ENCODE results near the gene CLRN3. TPM values are rescaled to one million over a fixed set of nuclear protein-coding genes. Genes with fewer than 3 reads are reported as not detected.

CLRN3 gene
- total and polyA plus RNA-seq, 2 of the 8 experiments (the other 6 are each of a cell fraction or from before 2014, with no cell fraction given), result not detected

GRCh38 chr10:127923646-127924045 is 30.9 kb upstream of the CLRN3 start:
- H2BK5ac ChIP-seq (ENCODE audit: low read depth, low read length), result no peak overlapping the region
- ChIA-PET CTCF (ENCODE audit: partially characterized antibody) (interaction anchor here (0.7 to 3.0 kb wide), 6 partner anchors 11 to 157 kb away, joined by 3 to 8 read pairs (median 3); no protein-coding TSS in a partner anchor), POLR2A (ENCODE audit: partially characterized antibody) (no interaction called here)
- no peak overlapping the region for H3K4me3 ChIP-seq (ENCODE audit: extremely low read depth in 1 of 4, insufficient read depth in 2 of 4, low read depth in 3 of 4, low read length in 4 of 4)
- no peaks in the 10 kb centered on the region for H3K36me3 ChIP-seq (ENCODE audit: control insufficient read depth in 2 of 4, insufficient read depth in 4 of 4, low read length in 3 of 4)
- H3K9ac ChIP-seq (replicated peaks in 1 of 4; ENCODE audit: extremely low read depth in 1 of 4, low read depth in 3 of 4, low read length in 3 of 4), result no peak overlapping the region
- H3K79me2 ChIP-seq (ENCODE audit: control insufficient read depth in 1 of 2, insufficient read depth in 2 of 2, low read length in 2 of 2), result no peaks in the 10 kb centered on the region
- H4K8ac ChIP-seq (ENCODE audit: extremely low read depth, insufficient read depth, low read length), result no peak overlapping the region
- no peak overlapping the region for H3K4me2 ChIP-seq (ENCODE audit: insufficient read depth in 1 of 2, low read depth in 2 of 2, low read length in 2 of 2)
- no peaks in the 10 kb centered on the region for H4K20me1 ChIP-seq (replicated peaks in 1 of 2; ENCODE audit: control insufficient read depth in 1 of 2, insufficient read depth in 2 of 2, low read length in 2 of 2)
- no peak overlapping the region for H3K27ac ChIP-seq (ENCODE audit: low read depth, low read length)
- H3K23me2 ChIP-seq (ENCODE audit: low read depth, low read length), result no peaks in the 10 kb centered on the region
- H3K79me1 ChIP-seq (ENCODE audit: low read depth, low read length), result no peaks in the 10 kb centered on the region
- DNase-seq (ENCODE audit: low read depth in 1 of 2, low spot score in 2 of 2) (no peak), FAIRE-seq (no peak)
- no peak overlapping the region for H4K91ac ChIP-seq (replicated peaks; ENCODE audit: insufficient read length, low read length)
- no peaks in the 10 kb centered on the region for H3K27me3 ChIP-seq (replicated peaks in 1 of 4; ENCODE audit: control insufficient read depth in 3 of 4, extremely low read depth in 1 of 4, insufficient read depth in 3 of 4, low read length in 3 of 4)
- H3K9me3 ChIP-seq (ENCODE audit: insufficient read depth in 2 of 2, low read depth in 1 of 2, low read length in 1 of 2), result no peaks in the 10 kb centered on the region
- no peak overlapping the region for H2BK120ac ChIP-seq (replicated peaks; ENCODE audit: low read depth, low read length)
- no peak overlapping the region for H3K18ac ChIP-seq (ENCODE audit: extremely low read depth, low read length)
- H2AFZ ChIP-seq (ENCODE audit: low read length), result no peak overlapping the region
- H3K56ac ChIP-seq (replicated peaks; ENCODE audit: insufficient read length, low read depth, low read length), result no peak overlapping the region
- TF ChIP-seq POLR2A (IDR thresholded peaks at IDR 0.05; ENCODE audit: control extremely low read depth in 1 of 2, low read depth in 2 of 2, low read length in 2 of 2), result no peak
- no peak for TF ChIP-seq CBX5 (IDR thresholded peaks at IDR 0.05; ENCODE audit: low read depth, low read length)
- no peak for TF ChIP-seq PHF8 (conservative IDR thresholded peaks at IDR 0.05; ENCODE audit: low read depth, low read length)
- TF ChIP-seq BCL11A (IDR thresholded peaks at IDR 0.05; ENCODE audit: low read depth in 2 of 2, low read length in 2 of 2), result no peak
- no peak for TF ChIP-seq TEAD4 (IDR thresholded peaks at IDR 0.05; ENCODE audit: low read depth, low read length)
- no peak for TF ChIP-seq EP300 (IDR thresholded peaks at IDR 0.05; ENCODE audit: borderline replicate concordance in 1 of 2, low read depth in 2 of 2, low read length in 2 of 2)
- no peak overlapping the region for H2BK20ac ChIP-seq (ENCODE audit: low read length)
- H2BK15ac ChIP-seq (ENCODE audit: low read length), result no peak overlapping the region
- 93% methylated on average over 1 of the region's 1 CpG; no CpG with 5 or more reads in 1 of the 2 experiments for WGBS, 2 experiments (ENCODE audit: extremely low coverage in 1 of 2, insufficient coverage in 1 of 2, insufficient read length in 1 of 2, insufficient replicate concordance in 2 of 2, low coverage in 1 of 2, low lambda C conversion rate in 2 of 2, missing lambda C conversion rate in 1 of 2)
- H3K4me1 ChIP-seq (replicated peaks in 1 of 4; ENCODE audit: control insufficient read depth in 3 of 4, insufficient read depth in 4 of 4, low read length in 3 of 4), result no peaks in the 10 kb centered on the region
- H3K23ac ChIP-seq (ENCODE audit: insufficient read length), result no peak overlapping the region
- no peak overlapping the region for H3K4ac ChIP-seq (replicated peaks; ENCODE audit: insufficient read length, low read depth, low read length)
- no peak overlapping the region for H4K5ac ChIP-seq (ENCODE audit: insufficient read length, low read depth, low read length)
- no peak overlapping the region for H3K14ac ChIP-seq (ENCODE audit: insufficient read length)
- no peak overlapping the region for H2BK12ac ChIP-seq (ENCODE audit: low read depth, low read length)
- H2AK5ac ChIP-seq (ENCODE audit: low read depth, low read length), result no peak overlapping the region

Measured in H1 (cell line).